HG03460 (cell line): ENCODE measurements around the gene CMTM8.

Experiments used
- ATAC-seq: cut with Tn5 transposase; IDR thresholded peaks from one replicate; pipeline ENCODE4 v1.9.1; 2021; ENCODE audit not compliant: unreplicated experiment

The CMTM8 gene

DNA sequence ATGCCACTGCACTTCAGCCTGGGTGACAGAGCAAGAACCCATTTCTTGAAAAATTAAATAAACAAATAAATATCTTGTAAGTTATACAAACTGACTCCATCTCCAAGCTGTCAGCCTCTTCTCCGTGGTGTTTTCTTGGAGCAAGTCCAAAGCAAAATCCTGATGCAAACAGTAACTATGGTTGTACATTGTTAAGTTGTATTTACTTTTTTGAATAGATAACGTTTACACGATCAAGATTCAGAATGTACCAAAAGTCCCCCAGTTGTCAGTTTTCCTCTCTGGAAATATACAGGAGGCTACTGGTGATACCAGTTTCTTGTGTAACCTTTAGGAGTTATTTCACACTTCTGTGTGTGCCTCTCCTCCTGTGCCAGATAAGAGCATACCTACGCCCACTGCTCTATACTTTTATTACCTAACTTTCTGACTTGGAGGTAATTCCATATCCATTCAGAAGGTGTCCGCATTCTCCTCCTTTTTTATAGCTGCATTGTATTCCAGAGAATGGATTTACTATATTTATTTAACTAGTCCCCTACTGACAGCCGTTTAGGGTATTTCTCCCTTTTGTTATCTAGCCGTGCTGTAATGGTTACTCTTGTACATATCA is 167.3 kb downstream of the CMTM8 start:
- no peak for ATAC-seq

DNA sequence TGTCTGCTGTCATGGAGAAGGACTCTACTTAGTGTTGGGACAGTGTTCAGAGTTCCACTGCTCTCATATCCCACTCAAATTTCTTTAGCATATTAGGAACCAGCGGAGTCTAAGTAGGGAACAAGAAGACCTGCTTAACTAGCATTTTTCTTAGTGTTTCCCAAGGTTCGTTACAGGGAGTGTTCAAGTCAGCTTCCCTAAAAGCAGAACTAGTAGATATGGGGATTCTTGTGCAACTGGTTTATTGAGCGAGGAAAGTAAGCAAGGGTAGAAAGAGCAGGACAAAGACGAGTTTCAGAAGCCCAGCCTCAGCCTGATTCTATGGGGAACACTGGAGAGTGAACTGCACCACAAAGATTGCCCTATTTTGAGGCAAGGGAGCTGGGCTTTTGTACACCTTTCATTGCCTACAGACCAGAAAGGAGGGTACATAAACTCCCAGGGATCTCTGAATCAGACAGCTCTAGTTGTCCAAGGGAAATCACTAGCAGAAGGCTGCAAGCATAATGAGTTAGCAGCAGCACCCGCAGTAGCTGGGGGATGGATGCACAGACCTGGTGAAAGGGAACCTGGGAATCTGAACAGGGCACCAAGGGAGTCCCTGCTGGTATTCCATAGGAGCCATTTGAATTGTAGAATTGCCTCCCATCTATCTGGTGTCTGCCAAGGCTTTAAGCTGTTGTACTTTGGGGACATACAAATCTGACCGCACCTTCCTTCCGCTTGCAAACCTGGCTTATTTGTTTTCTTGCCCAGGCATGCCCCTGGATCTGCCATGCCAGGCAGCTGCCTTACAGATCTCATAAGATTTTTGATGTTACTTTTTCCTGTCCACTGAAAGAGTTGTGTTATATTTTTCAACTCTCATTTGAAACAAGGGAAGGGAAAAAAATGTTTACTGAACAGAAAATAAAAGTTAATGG is 168.3 kb downstream of the CMTM8 start:
- ATAC-seq: no peak

GRCh38 chr3:32410367-32411246 is 172.1 kb downstream of the CMTM8 start:
- ATAC-seq: no peak

DNA sequence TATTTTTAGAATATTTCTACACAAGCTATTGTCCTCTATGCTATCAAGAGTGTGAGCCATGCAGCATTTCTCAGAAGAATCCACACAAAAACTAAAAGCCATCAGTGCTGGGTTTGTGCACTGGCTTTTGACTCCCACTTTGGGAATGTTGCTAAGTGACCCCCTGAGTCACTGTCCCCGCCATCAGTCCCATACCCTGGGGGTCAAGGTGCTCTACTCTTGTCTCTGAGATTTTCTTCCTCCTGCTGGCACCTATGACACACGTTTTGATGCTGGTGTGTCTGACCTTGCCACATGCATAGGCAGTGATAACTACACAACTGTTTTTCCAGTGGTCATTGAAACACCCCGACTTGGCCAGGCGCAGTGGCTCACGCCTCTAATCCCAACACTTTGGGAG is 173.0 kb downstream of the CMTM8 start:
- ATAC-seq: no peak

- no peak for ATAC-seq
These were observed 174.4 kb downstream of the CMTM8 start for GRCh38 chr3:32412887-32413286.

- ATAC-seq: no peak
These were observed 175.5 kb downstream of the CMTM8 start for GRCh38 chr3:32413845-32414521.

GRCh38 chr3:32414522-32415202 is 176.2 kb downstream of the CMTM8 start:
- ATAC-seq: peak; percentile 80

GRCh38 chr3:32419742-32420125 is 181.3 kb downstream of the CMTM8 start:
- ATAC-seq: no peak
